SK-N-DZ (cell line): ENCODE measurements around the gene CAMK2D.

Experiments used
- small RNA-seq, 2 experiments: library from RNA; depleted of rRNA; stranded (forward); fragments of <200 nt; gene quantifications; one replicate each; pipeline ENCODE3, GENCODE V24; 2014

CAMK2D gene

Small RNA genes within 50 kb of the gene (small RNA-seq; reads per million reads assigned to genes)
- gene RN7SL184P = 0 reads per million in 2 experiments
- gene RNU1-138P = 0.03 to 0.09 reads per million in 2 experiments
